K562 (cell line): ENCODE data around the gene SFN. TPM values are rescaled to one million over a fixed set of nuclear protein-coding genes. Genes with fewer than 3 reads are reported as not detected.

Source experiments
- MCM5 ChIP-seq: fragments of 450-650 bp; IDR thresholded peaks from 2 replicates; pipeline ENCODE4 v1.6.1; 2016; ENCODE audit warnings: low read depth
- RB1 ChIP-seq: fragments of 450-650 bp; IDR thresholded peaks from 2 replicates; pipeline ENCODE4 v1.6.1; 2017; ENCODE audit warnings: low read depth, mild to moderate bottlenecking
- RCOR1 ChIP-seq, 2 experiments: IDR thresholded peaks; 2 replicates each; pipeline ENCODE4 v1.6.1; 2012; ENCODE audit warnings: low read depth in 2 of 2, low read length in 2 of 2, borderline replicate concordance in 1 of 2, improper control_type of control experiment in 1 of 2
- TAF7 ChIP-seq: fragments of 450-650 bp; IDR thresholded peaks from 2 replicates; pipeline ENCODE4 v1.6.1; 2016; ENCODE audit warnings: missing genetic modification characterization, missing compliant biosample characterization
- polyA plus RNA-seq, 8 experiments: library from polyadenylated mRNA; depleted of rRNA in 4 of 8; stranded (reverse) in 5 of 8; unstranded in 3 of 8; fragments of >200 nt; fragmentation: Nextera tagmentation in 2 of 8; fragmentation: Illumina TruSeq in 1 of 8; extraction: Ambion mirVana in 2 of 8; extraction: Trizol in 1 of 8; gene quantifications; 2 replicates each; pipeline versions ENCODE4 v1.2.1 to v1.2.3, GENCODE V29; 2011 to 2014; ENCODE audit warnings: inconsistent platforms in 1 of 8, missing spikeins in 1 of 8
- total RNA-seq, 7 experiments: library from RNA; depleted of rRNA in 6 of 7; stranded (reverse); fragments of >200 nt in 6 of 7; fragmentation: Illumina TruSeq in 2 of 7; extraction: Trizol in 2 of 7; gene quantifications; 2 replicates each; pipeline versions ENCODE4 v1.2.1 to v1.2.3, GENCODE V29; 2011 to 2021; ENCODE audit warnings: low replicate concordance in 1 of 7
- TF ChIP-seq, protein P1 (sequence below): sonication (generic); formaldehyde crosslinking; IDR thresholded peaks from 2 replicates; pipeline ENCODE4 v1.8.1; 2023; ENCODE audit warnings: mild to moderate bottlenecking, missing genetic modification reagents
- TF ChIP-seq, protein P2 (sequence below): IDR thresholded peaks from 2 replicates; pipeline ENCODE4 v1.6.1; 2011; ENCODE audit warnings: borderline replicate concordance, low read depth, mild to moderate bottlenecking, moderate library complexity, low read length; ENCODE audit not compliant: insufficient read depth, poor library complexity, severe bottlenecking
- TF ChIP-seq, protein P3 (sequence below): sonication (generic); formaldehyde crosslinking; IDR thresholded peaks from 2 replicates; pipeline ENCODE4 v1.8.0; 2022; ENCODE audit warnings: missing genetic modification reagents, mild to moderate bottlenecking, moderate library complexity, borderline replicate concordance

The SFN gene
- total and polyA plus RNA-seq, 9 of the 15 experiments (the other 6 are each of a cell fraction or from before 2014, with no cell fraction given) = 0.10 to 3.8 (median 2.0) TPM

DNA sequence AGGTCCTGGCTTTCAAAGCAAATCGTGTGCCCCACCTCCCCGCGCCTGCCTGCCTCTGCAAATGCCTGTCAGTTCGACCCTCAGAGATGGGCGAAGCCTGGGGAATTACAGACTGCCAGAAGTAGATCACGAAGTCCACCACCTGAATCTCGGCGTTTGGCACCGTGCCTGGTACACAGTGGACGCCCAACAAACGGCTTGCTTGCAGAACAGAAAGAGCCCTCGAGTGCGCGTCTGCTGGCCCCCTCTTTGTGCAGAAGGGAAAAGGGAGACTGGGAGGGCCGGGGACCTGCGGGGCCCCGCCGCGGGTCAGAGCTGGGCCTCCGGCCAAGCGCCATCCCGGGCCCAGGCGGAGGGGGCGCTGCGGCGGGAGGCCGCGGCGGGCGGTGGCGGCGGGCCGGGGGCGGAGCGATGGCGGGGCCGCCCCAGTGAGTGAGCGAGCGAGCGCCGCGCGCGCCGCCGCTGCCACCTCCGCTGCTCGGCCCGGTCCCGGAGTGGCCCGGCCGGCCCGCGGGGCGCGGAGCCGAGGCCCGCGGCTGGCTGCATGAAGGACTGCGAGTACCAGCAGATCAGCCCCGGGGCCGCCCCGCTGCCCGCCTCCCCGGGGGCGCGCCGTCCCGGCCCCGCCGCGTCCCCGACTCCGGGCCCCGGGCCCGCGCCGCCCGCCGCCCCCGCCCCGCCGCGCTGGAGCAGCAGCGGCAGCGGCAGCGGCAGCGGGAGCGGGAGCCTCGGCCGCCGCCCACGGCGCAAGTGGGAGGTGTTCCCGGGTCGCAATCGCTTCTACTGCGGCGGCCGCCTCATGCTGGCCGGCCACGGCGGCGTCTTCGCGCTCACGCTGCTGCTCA, 36.5 kb upstream of the SFN start, which contains the start of gene ZDHHC18 (continued):
- TF ChIP-seq MCM5 = no peak
- TF ChIP-seq, protein P1, sequence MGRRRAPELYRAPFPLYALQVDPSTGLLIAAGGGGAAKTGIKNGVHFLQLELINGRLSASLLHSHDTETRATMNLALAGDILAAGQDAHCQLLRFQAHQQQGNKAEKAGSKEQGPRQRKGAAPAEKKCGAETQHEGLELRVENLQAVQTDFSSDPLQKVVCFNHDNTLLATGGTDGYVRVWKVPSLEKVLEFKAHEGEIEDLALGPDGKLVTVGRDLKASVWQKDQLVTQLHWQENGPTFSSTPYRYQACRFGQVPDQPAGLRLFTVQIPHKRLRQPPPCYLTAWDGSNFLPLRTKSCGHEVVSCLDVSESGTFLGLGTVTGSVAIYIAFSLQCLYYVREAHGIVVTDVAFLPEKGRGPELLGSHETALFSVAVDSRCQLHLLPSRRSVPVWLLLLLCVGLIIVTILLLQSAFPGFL (CRISPR knock-in tag) = no peak
- TF ChIP-seq, protein P2, sequence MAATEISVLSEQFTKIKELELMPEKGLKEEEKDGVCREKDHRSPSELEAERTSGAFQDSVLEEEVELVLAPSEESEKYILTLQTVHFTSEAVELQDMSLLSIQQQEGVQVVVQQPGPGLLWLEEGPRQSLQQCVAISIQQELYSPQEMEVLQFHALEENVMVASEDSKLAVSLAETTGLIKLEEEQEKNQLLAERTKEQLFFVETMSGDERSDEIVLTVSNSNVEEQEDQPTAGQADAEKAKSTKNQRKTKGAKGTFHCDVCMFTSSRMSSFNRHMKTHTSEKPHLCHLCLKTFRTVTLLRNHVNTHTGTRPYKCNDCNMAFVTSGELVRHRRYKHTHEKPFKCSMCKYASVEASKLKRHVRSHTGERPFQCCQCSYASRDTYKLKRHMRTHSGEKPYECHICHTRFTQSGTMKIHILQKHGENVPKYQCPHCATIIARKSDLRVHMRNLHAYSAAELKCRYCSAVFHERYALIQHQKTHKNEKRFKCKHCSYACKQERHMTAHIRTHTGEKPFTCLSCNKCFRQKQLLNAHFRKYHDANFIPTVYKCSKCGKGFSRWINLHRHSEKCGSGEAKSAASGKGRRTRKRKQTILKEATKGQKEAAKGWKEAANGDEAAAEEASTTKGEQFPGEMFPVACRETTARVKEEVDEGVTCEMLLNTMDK = no peak
- TF ChIP-seq, protein P3, sequence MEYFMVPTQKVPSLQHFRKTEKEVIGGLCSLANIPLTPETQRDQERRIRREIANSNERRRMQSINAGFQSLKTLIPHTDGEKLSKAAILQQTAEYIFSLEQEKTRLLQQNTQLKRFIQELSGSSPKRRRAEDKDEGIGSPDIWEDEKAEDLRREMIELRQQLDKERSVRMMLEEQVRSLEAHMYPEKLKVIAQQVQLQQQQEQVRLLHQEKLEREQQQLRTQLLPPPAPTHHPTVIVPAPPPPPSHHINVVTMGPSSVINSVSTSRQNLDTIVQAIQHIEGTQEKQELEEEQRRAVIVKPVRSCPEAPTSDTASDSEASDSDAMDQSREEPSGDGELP (CRISPR knock-in tag) = peak; percentile 16; the same call in 1 of the 2 replicates
- TF ChIP-seq TAF7 (tag) = no peak
- TF ChIP-seq RCOR1 (IDR thresholded peaks at IDR 0.05; ENCODE audit: borderline replicate concordance in 1 of 2, low read depth in 2 of 2, low read length in 2 of 2) = 0 out of 4 replicates have a peak, but pooled peaks of 1 of the 2 experiments have one; percentile 26
- TF ChIP-seq RB1 = peak; percentile 93
